Fibroblast of the aortic adventitia (primary cell): ENCODE results near the gene MRTFA. TPM values are rescaled to one million over a fixed set of nuclear protein-coding genes. Genes with fewer than 3 reads are reported as not detected.

ENCODE experiments used
- DNase-seq: peaks from one replicate; pipeline ENCODE4 v3.0.0-alpha.2; 2010; ENCODE audit warnings: low read depth
- H3K4me3 ChIP-seq: 2 replicates; pipeline ENCODE4 v1.5.1; 2011; ENCODE audit warnings: low read depth, mild to moderate bottlenecking, control low read depth, low read length, moderate library complexity
- CTCF ChIP-seq: IDR thresholded peaks from 2 replicates; pipeline ENCODE4 v1.5.1; 2011; ENCODE audit warnings: mild to moderate bottlenecking, low read length, control low read depth, inconsistent platforms; ENCODE audit not compliant: insufficient read depth
- total RNA-seq: library from RNA; depleted of rRNA; stranded (reverse); fragments of >200 nt; gene quantifications from 2 replicates; pipeline ENCODE4 v1.2.3, GENCODE V29; 2012; ENCODE audit warnings: low replicate concordance

The MRTFA gene
- total RNA-seq, 1 donor, result 25.8 TPM

DNA sequence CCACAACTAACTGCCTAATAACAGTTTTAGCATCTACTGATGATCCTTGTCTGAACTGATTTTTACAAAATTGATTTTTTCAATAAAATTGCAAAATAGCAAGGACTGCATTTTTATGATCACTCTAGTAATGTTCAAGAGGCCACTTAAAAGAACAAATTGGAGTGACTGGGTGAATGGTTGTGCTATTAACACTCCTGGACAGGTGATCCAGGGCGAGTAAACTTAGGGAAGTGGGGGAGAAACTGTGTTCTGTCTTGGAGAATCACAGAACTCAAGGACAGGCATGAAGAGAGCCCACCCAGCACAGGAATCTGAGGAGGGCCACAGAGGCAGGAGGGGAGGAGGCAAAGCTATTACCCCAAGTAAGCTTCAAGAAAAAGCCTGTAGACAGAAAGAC lies 190.3 kb downstream of the MRTFA start:
- no peak for DNase-seq
- no peak overlapping the region for H3K4me3 ChIP-seq
- TF ChIP-seq CTCF, result no peak

DNA sequence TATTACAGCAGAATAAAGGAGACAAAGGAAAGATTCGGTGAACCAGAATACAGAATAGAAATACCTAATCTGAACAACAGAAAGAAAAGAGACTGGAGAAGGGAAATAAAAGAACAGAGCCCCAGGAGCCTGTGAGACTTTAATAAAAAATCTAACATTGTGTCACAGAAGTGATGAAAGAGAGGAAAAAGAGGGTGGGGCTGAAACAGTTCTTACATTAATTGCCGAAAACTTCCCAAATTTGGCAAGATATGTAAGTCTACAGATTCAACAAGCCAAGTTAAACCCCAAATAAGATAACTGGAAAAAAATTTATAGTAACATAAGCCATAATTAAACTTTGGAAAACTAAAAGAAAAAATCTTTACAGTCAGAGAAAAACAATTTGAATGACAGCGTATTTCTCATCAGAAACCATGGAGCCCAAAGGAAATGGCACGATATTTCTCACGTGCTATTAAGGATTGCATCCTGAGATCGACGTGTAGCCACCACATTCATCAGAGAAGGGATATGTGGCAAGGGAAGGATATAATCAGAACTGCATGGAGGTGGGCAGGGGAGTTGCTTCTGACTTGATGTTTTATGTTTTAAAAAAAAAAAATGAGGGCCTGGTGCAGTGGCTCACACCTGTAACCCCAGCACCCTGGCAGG lies 192.2 kb downstream of the MRTFA start:
- peak; percentile 73 for DNase-seq
- no peak overlapping the region for H3K4me3 ChIP-seq

GRCh38 chr22:40443732-40444131 lies 192.8 kb downstream of the MRTFA start:
- H3K4me3 ChIP-seq, result no peak overlapping the region
- no peak for TF ChIP-seq CTCF
- peak; percentile 56 for DNase-seq

More for the DNA sequence above, 192.2 kb downstream of the MRTFA start:
- TF ChIP-seq CTCF, result no peak

DNA sequence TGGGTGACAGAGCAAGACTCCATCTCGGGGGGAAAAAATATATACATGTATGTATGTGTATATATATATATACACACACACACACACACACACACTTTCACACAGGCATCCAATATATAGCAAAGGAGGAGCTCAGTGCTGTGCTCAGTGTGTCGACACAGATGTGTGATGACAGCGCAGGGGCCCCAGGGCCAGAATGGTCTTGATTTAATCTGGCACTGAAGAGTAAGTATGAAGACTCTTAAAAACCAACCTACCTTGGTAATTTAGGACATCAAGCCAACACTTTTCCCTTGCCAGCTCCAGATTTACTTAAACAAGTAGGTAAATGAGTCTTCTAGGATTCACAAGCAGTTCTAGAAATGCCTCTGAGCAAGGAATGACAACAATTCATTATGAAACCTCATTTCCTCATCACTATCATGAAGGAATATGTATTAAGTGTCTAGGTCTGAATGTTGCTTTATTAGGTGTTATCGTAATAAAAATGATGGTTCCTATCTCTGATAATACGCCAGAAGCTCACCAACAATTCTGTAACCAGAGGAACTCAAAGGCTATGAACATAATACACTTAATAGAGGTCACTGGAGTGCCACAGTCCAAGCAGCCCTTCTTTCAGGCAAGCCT lies 194.6 kb downstream of the MRTFA start:
- TF ChIP-seq CTCF, result no peak
- H3K4me3 ChIP-seq, result no peak overlapping the region
- DNase-seq, result no peak

- DNase-seq, result peak; percentile 86
- H3K4me3 ChIP-seq, result peak overlapping the region; percentile 50
- TF ChIP-seq CTCF, result peak; percentile 59
Measured at GRCh38 chr22:40436505-40437431, 199.8 kb downstream of the MRTFA start.

- H3K4me3 ChIP-seq, result no peak overlapping the region
Measured at GRCh38 chr22:40434745-40435144, 201.8 kb downstream of the MRTFA start.

More at GRCh38 chr22:40434745-40435144, 201.8 kb downstream of the MRTFA start:
- DNase-seq, result no peak
- TF ChIP-seq CTCF, result no peak
